ENCODE results near the gene MED19.
"Not testable (repeated sequence)": the region's sequence is repeated elsewhere in the genome, so short reads cannot be mapped to it uniquely, and the experiment has no call there.

Gene MED19

DNA sequence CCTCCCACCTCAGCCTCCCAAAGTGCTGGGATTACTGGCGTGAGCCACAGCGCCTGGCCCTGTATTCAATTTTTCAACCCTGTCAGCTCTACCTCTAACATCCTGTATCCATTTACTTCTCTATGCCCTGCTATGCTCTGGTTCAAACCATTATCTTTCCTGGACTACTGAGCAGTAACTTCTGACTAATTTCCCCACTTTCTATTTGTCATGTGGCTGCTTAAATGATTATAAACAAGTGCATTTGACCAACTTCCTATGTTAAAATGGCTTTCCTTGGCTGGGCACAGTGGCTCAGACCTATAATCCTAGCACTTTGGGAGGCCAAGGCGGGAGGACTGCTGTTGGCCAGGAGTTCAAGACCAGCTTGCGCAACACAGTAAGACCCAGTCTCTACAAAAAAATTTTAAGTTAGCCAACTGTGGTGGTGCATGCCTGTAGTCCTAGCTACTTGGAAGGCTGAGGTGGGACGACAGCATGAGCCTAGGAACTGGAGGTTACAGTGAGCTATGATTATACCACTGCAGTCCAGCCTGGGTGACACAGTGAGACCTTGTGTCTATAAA, 2.1 kb downstream of the MED19 start:
- CTCF ChIA-PET = interaction anchor here (0.7 to 1.6 kb wide), 6 partner anchors 8 to 68 kb away, joined by 3 to 5 read pairs (median 4); no protein-coding TSS in a partner anchor
- POLR2A ChIA-PET = interaction anchor here (0.7 kb wide), 1 partner anchor 197 kb away, joined by 3 read pairs; no protein-coding TSS in a partner anchor
- Histone ChIP-seq H3K9me3 (ENCODE audit: control extremely low read depth in 1 of 5, control insufficient read depth in 4 of 5, insufficient read depth in 2 of 5, low read depth in 1 of 5, low read length in 4 of 5) (no peaks in the 10 kb centered on the region), H3K4me1 (ENCODE audit: control extremely low read depth in 1 of 4, control insufficient read depth in 4 of 4, insufficient read depth in 4 of 4, low read length in 3 of 4) (peaks cover 18 to 28% (median 21%) of the 10 kb centered on the region in 4 experiments), H3K27ac (ENCODE audit: insufficient read depth in 1 of 2, low read depth in 1 of 2, low read length in 2 of 2, poor library complexity in 1 of 2, severe bottlenecking in 2 of 2) (no peak overlapping the region), H3K4me3 (ENCODE audit: control insufficient read depth in 1 of 7, extremely low read depth in 1 of 7, insufficient read depth in 4 of 7, low read depth in 2 of 7, low read length in 6 of 7) (no peak overlapping the region), H3K27me3 (replicated peaks in 2 of 5; ENCODE audit: control insufficient read depth in 4 of 5, insufficient read depth in 5 of 5, low read length in 4 of 5) (no peaks in the 10 kb centered on the region), H3K36me3 (ENCODE audit: control insufficient read depth in 4 of 4, insufficient read depth in 4 of 4, low read length in 3 of 4) (peaks cover 0 to 7% (median 4%) of the 10 kb centered on the region in 4 experiments)
- no peak for DNase-seq
- WGBS (ENCODE audit: insufficient coverage) = 98% methylated on average over 4 of the region's 5 CpGs

DNA sequence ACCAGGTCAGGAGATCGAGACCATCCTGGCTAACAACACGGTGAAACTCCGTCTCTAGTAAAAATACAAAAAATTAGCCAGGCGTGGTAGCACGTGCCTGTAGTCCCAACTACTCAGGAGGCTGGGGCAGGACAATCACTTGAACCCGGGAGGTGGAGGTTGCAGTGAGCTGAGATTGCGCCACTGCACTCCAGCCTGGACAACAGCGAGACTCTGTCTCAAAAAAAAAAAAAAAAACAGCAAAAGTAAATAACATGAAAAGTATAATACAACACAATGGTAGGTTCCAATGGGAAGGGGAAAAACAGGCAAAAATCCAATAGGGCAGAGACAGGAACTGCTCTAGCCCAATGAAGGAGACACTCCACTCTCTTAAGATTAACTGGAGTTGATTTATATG, 6.6 kb downstream of the MED19 start:
- DNase-seq; H3K27me3 ChIP-seq (replicated peaks in 2 of 5; ENCODE audit: control insufficient read depth in 4 of 5, insufficient read depth in 5 of 5, low read length in 4 of 5); POLR2A ChIA-PET; H3K4me3 ChIP-seq (ENCODE audit: control insufficient read depth in 1 of 7, extremely low read depth in 1 of 7, insufficient read depth in 4 of 7, low read depth in 2 of 7, low read length in 6 of 7); H3K27ac ChIP-seq (ENCODE audit: insufficient read depth in 1 of 2, low read depth in 1 of 2, low read length in 2 of 2, poor library complexity in 1 of 2, severe bottlenecking in 2 of 2); H3K4me1 ChIP-seq (ENCODE audit: control extremely low read depth in 1 of 4, control insufficient read depth in 4 of 4, insufficient read depth in 4 of 4, low read length in 3 of 4); H3K9me3 ChIP-seq (ENCODE audit: control extremely low read depth in 1 of 5, control insufficient read depth in 4 of 5, insufficient read depth in 2 of 5, low read depth in 1 of 5, low read length in 4 of 5): not testable (repeated sequence)
- WGBS (ENCODE audit: insufficient coverage) = 90% methylated on average over 3 of the region's 8 CpGs
- peaks cover 8 to 43% (median 23%) of the 10 kb centered on the region in 4 experiments for H3K36me3 ChIP-seq (ENCODE audit: control insufficient read depth in 4 of 4, insufficient read depth in 4 of 4, low read length in 3 of 4)
- CTCF ChIA-PET = interaction anchor here (0.6 kb wide), 1 partner anchor 14 kb away, joined by 4 read pairs; no protein-coding TSS in a partner anchor

DNA sequence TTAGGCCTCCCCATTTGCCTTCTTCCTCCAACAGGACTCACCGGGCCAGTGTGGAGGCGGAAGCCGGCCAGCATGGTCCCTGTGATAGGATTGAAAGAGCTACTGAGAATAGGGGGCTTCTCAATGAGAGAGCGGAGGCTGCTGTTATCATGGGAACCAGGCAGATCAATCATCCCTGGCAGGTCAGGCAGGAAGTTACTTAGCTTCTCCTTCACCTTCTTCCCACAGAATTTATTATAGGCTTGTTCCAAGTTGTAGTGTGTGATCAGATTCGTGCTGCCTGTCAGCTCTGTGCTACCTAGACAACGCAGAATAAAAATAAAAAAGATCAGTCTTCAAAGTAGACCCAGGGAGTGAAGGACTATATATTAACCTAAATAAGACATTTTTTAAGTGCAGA, 7.1 kb downstream of the MED19 start:
- POLR2A ChIA-PET = no interaction called here
- no peaks in the 10 kb centered on the region for H3K9me3 ChIP-seq (ENCODE audit: control extremely low read depth in 1 of 5, control insufficient read depth in 4 of 5, insufficient read depth in 2 of 5, low read depth in 1 of 5, low read length in 4 of 5)
- H3K27me3 ChIP-seq (replicated peaks in 2 of 5; ENCODE audit: control insufficient read depth in 4 of 5, insufficient read depth in 5 of 5, low read length in 4 of 5) = no peaks in the 10 kb centered on the region
- WGBS (ENCODE audit: insufficient coverage) = no CpG with 5 or more reads among the region's 6 CpGs
- CTCF ChIA-PET = interaction anchor here (0.9 kb wide), 1 partner anchor 96 kb away, joined by 4 read pairs; no protein-coding TSS in a partner anchor
- peaks cover 8 to 47% (median 27%) of the 10 kb centered on the region in 4 experiments for H3K36me3 ChIP-seq (ENCODE audit: control insufficient read depth in 4 of 4, insufficient read depth in 4 of 4, low read length in 3 of 4)
- no peak for DNase-seq
- no peaks in the 10 kb centered on the region for H3K4me1 ChIP-seq (ENCODE audit: control extremely low read depth in 1 of 4, control insufficient read depth in 4 of 4, insufficient read depth in 4 of 4, low read length in 3 of 4)
- no peak overlapping the region for H3K4me3 ChIP-seq (ENCODE audit: control insufficient read depth in 1 of 7, extremely low read depth in 1 of 7, insufficient read depth in 4 of 7, low read depth in 2 of 7, low read length in 6 of 7)
- H3K27ac ChIP-seq (ENCODE audit: insufficient read depth in 1 of 2, low read depth in 1 of 2, low read length in 2 of 2, poor library complexity in 1 of 2, severe bottlenecking in 2 of 2) = no peak overlapping the region

DNA sequence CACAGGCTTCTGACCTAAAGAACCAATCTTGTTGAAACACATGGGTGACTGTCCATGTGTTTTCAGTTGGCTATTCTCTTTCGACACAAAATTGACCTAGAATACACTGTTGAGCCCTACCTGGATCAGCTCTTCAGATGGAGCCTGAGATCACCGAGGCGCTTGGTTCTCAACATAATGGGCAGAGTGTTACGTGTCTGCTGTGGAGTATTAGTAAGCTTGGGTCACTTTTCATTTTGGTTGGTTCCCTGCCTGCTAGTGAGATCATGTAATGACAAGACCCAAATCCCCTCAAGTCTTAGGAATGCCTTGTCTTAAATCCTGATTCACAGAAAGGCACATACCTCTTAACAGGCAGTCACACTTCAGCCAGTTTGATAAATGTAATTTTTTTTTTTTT, 8.7 kb downstream of the MED19 start:
- Histone ChIP-seq H3K36me3 (ENCODE audit: control insufficient read depth in 4 of 4, insufficient read depth in 4 of 4, low read length in 3 of 4) (peaks cover 16 to 59% (median 41%) of the 10 kb centered on the region in 4 experiments), H3K4me1 (ENCODE audit: control extremely low read depth in 1 of 4, control insufficient read depth in 4 of 4, insufficient read depth in 4 of 4, low read length in 3 of 4) (no peaks in the 10 kb centered on the region), H3K27ac (ENCODE audit: insufficient read depth in 1 of 2, low read depth in 1 of 2, low read length in 2 of 2, poor library complexity in 1 of 2, severe bottlenecking in 2 of 2) (no peak overlapping the region), H3K9me3 (ENCODE audit: control extremely low read depth in 1 of 5, control insufficient read depth in 4 of 5, insufficient read depth in 2 of 5, low read depth in 1 of 5, low read length in 4 of 5) (no peaks in the 10 kb centered on the region), H3K4me3 (ENCODE audit: control insufficient read depth in 1 of 7, extremely low read depth in 1 of 7, insufficient read depth in 4 of 7, low read depth in 2 of 7, low read length in 6 of 7) (no peak overlapping the region), H3K27me3 (replicated peaks in 2 of 5; ENCODE audit: control insufficient read depth in 4 of 5, insufficient read depth in 5 of 5, low read length in 4 of 5) (no peaks in the 10 kb centered on the region)
- ChIA-PET CTCF (interaction anchor here (1.3 kb wide), 1 partner anchor 15 kb away, joined by 6 read pairs; no protein-coding TSS in a partner anchor), POLR2A (no interaction called here)
- no peak for DNase-seq
- WGBS (ENCODE audit: insufficient coverage) = 100% methylated on average over 4 of the region's 4 CpGs

DNA sequence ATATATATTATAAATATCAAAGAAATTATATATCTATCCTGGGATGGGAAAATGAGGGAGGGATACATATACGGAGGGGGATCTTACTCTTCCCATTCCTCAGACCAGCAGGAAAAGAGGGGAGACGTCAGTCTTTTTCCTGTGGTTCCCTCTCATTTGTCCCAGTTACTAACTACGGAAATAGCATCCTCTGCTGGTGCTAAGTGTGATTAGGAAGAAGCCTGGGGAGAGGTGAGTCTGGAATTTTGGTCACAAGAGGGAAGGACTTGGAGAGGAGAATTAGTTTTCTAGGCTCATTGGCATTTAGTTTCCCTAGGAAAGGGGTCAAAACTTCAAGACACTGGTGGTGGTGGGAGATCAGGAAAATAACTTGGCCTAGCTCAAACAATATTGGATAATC, 11.6 kb downstream of the MED19 start:
- ChIA-PET CTCF (interaction anchor here (0.7 kb wide), 1 partner anchor 11 kb away, joined by 3 read pairs; no protein-coding TSS in a partner anchor), POLR2A (no interaction called here)
- Histone ChIP-seq H3K27me3 (replicated peaks in 2 of 5; ENCODE audit: control insufficient read depth in 4 of 5, insufficient read depth in 5 of 5, low read length in 4 of 5) (no peaks in the 10 kb centered on the region), H3K4me3 (ENCODE audit: control insufficient read depth in 1 of 7, extremely low read depth in 1 of 7, insufficient read depth in 4 of 7, low read depth in 2 of 7, low read length in 6 of 7) (no peak overlapping the region), H3K9me3 (ENCODE audit: control extremely low read depth in 1 of 5, control insufficient read depth in 4 of 5, insufficient read depth in 2 of 5, low read depth in 1 of 5, low read length in 4 of 5) (no peaks in the 10 kb centered on the region), H3K27ac (ENCODE audit: insufficient read depth in 1 of 2, low read depth in 1 of 2, low read length in 2 of 2, poor library complexity in 1 of 2, severe bottlenecking in 2 of 2) (no peak overlapping the region), H3K4me1 (ENCODE audit: control extremely low read depth in 1 of 4, control insufficient read depth in 4 of 4, insufficient read depth in 4 of 4, low read length in 3 of 4) (no peaks in the 10 kb centered on the region), H3K36me3 (ENCODE audit: control insufficient read depth in 4 of 4, insufficient read depth in 4 of 4, low read length in 3 of 4) (peaks cover 24 to 83% (median 54%) of the 10 kb centered on the region in 4 experiments)
- no CpG with 5 or more reads among the region's 3 CpGs for WGBS (ENCODE audit: insufficient coverage)
- no peak for DNase-seq

DNA sequence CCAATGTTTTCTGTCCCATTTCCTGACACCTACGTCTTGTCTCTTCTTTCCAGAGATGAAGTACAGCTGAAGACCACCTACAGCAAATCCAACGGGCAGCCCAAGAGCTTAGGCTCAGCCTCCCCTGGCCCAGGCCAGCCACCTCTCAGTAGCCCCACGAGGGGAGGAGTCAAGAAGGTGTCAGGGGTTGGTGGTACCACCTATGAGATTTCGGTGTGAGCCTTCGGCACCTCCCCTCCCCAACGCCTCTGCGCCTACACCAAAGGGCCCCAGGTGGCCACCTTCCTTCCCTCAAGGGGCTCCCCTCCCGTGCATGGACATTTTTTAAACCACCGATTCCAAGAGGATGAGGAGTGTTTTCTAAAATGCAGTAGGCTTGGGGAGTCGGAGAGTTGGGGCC, 12.2 kb downstream of the MED19 start:
- ChIA-PET POLR2A (no interaction called here), CTCF (interaction anchor here (1.1 kb wide), 1 partner anchor 28 kb away, joined by 3 read pairs; no protein-coding TSS in a partner anchor)
- Histone ChIP-seq H3K36me3 (ENCODE audit: control insufficient read depth in 4 of 4, insufficient read depth in 4 of 4, low read length in 3 of 4) (peaks cover 24 to 86% (median 55%) of the 10 kb centered on the region in 4 experiments), H3K9me3 (ENCODE audit: control extremely low read depth in 1 of 5, control insufficient read depth in 4 of 5, insufficient read depth in 2 of 5, low read depth in 1 of 5, low read length in 4 of 5) (no peaks in the 10 kb centered on the region), H3K4me1 (ENCODE audit: control extremely low read depth in 1 of 4, control insufficient read depth in 4 of 4, insufficient read depth in 4 of 4, low read length in 3 of 4) (no peaks in the 10 kb centered on the region), H3K4me3 (ENCODE audit: control insufficient read depth in 1 of 7, extremely low read depth in 1 of 7, insufficient read depth in 4 of 7, low read depth in 2 of 7, low read length in 6 of 7) (no peak overlapping the region), H3K27ac (ENCODE audit: insufficient read depth in 1 of 2, low read depth in 1 of 2, low read length in 2 of 2, poor library complexity in 1 of 2, severe bottlenecking in 2 of 2) (no peak overlapping the region), H3K27me3 (replicated peaks in 2 of 5; ENCODE audit: control insufficient read depth in 4 of 5, insufficient read depth in 5 of 5, low read length in 4 of 5) (no peaks in the 10 kb centered on the region)
- WGBS (ENCODE audit: insufficient coverage) = 91% methylated on average over 10 of the region's 10 CpGs
- no peak for DNase-seq

DNA sequence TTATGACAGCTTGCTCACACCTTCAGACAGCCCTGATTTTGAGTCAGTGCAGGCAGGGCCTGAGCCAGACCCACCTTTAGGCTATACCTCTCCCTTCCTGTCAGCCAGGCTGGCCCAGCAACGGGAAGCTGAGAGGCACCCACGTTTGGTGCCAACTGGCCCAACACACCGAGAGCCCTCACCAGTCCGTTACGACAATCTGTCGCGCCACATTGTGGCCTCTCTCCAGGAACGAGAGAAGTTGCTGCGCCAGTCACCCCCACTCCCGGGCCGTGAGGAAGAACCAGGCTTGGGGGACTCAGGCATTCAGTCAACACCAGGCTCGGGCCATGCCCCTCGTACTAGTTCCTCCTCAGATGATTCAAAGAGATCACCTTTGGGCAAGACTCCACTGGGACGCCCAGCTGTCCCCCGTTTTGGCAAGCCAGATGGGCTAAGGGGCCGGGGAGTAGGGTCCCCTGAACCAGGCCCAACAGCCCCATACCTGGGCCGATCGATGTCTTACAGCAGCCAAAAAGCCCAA, 13.1 kb downstream of the MED19 start:
- Histone ChIP-seq H3K36me3 (ENCODE audit: control insufficient read depth in 4 of 4, insufficient read depth in 4 of 4, low read length in 3 of 4) (peaks cover 18 to 85% (median 56%) of the 10 kb centered on the region in 4 experiments), H3K27me3 (replicated peaks in 2 of 5; ENCODE audit: control insufficient read depth in 4 of 5, insufficient read depth in 5 of 5, low read length in 4 of 5) (no peaks in the 10 kb centered on the region), H3K4me1 (ENCODE audit: control extremely low read depth in 1 of 4, control insufficient read depth in 4 of 4, insufficient read depth in 4 of 4, low read length in 3 of 4) (no peaks in the 10 kb centered on the region), H3K4me3 (ENCODE audit: control insufficient read depth in 1 of 7, extremely low read depth in 1 of 7, insufficient read depth in 4 of 7, low read depth in 2 of 7, low read length in 6 of 7) (no peak overlapping the region), H3K27ac (ENCODE audit: insufficient read depth in 1 of 2, low read depth in 1 of 2, low read length in 2 of 2, poor library complexity in 1 of 2, severe bottlenecking in 2 of 2) (no peak overlapping the region), H3K9me3 (ENCODE audit: control extremely low read depth in 1 of 5, control insufficient read depth in 4 of 5, insufficient read depth in 2 of 5, low read depth in 1 of 5, low read length in 4 of 5) (no peaks in the 10 kb centered on the region)
- ChIA-PET POLR2A (no interaction called here), CTCF (interaction anchor here (0.7 to 1.1 kb wide), 4 partner anchors 11 to 27 kb away, joined by 3 to 4 read pairs (median 3); no protein-coding TSS in a partner anchor)
- 97% methylated on average over 18 of the region's 18 CpGs for WGBS (ENCODE audit: insufficient coverage)
- DNase-seq = no peak
